ENCODE data around the gene ARHGAP19. TPM values are rescaled to one million over a fixed set of nuclear protein-coding genes. Genes with fewer than 3 reads are reported as not detected.
A peak's percentile ranks its signal among the peaks of the same experiment; 100 is the strongest.

Gene ARHGAP19
- total and polyA plus RNA-seq, 9 of the 15 experiments (the other 6 are each of a cell fraction or from before 2014, with no cell fraction given), result 14.8 to 49.5 (median 26.8) TPM

DNA sequence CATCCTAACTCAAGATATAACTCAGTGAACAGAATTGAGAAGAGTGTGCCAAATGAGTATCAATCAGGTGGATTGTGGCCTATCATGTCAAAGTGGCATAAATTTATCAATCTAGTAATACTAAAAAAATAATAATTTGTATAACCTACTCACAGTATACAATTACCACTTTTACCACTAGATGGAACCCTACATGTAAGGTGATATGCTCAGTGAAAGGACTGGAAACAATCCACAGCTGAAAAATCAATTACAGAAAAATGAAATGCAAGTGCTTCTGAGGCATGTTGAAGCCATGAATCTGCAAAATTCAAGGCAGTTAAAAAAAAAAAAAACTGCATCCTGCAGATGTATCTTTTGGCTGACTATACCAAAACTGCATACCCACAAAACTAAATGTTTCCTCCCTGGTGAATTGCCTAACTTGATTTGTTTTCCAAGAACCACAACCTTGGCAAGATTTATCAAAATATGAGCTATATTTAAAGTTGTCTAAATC is 13.9 kb downstream of the ARHGAP19 start (continued):
- TF ChIP-seq, protein P1, sequence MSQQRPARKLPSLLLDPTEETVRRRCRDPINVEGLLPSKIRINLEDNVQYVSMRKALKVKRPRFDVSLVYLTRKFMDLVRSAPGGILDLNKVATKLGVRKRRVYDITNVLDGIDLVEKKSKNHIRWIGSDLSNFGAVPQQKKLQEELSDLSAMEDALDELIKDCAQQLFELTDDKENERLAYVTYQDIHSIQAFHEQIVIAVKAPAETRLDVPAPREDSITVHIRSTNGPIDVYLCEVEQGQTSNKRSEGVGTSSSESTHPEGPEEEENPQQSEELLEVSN (IDR thresholded peaks at IDR 0.05; ENCODE audit: borderline replicate concordance in 1 of 2, extremely low read depth in 1 of 2, insufficient read depth in 1 of 2, insufficient read length in 1 of 2, low read depth in 1 of 2, low read length in 1 of 2, poor library complexity in 1 of 2, severe bottlenecking in 1 of 2), result no peak
- TF ChIP-seq ZNF124 (CRISPR knock-in tag; IDR thresholded peaks at IDR 0.05), result no peak
- no peak for TF ChIP-seq SIRT6 (IDR thresholded peaks at IDR 0.05; ENCODE audit: low read depth, low read length)
- TF ChIP-seq, protein P2, sequence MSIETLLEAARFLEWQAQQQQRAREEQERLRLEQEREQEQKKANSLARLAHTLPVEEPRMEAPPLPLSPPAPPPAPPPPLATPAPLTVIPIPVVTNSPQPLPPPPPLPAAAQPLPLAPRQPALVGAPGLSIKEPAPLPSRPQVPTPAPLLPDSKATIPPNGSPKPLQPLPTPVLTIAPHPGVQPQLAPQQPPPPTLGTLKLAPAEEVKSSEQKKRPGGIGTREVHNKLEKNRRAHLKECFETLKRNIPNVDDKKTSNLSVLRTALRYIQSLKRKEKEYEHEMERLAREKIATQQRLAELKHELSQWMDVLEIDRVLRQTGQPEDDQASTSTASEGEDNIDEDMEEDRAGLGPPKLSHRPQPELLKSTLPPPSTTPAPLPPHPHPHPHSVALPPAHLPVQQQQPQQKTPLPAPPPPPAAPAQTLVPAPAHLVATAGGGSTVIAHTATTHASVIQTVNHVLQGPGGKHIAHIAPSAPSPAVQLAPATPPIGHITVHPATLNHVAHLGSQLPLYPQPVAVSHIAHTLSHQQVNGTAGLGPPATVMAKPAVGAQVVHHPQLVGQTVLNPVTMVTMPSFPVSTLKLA (conservative IDR thresholded peaks at IDR 0.05), result 0 out of 4 replicates have a peak, but pooled peaks of 1 of the 2 experiments have one; percentile 12
- no peak; the same call in 1 of the 2 replicates for TF ChIP-seq JUND (IDR thresholded peaks at IDR 0.05; ENCODE audit: borderline replicate concordance, low read depth, low read length)
- TF ChIP-seq JUND (tag; IDR thresholded peaks at IDR 0.05; ENCODE audit: borderline replicate concordance, low read depth, low read length), result no peak
- TF ChIP-seq, protein P3, sequence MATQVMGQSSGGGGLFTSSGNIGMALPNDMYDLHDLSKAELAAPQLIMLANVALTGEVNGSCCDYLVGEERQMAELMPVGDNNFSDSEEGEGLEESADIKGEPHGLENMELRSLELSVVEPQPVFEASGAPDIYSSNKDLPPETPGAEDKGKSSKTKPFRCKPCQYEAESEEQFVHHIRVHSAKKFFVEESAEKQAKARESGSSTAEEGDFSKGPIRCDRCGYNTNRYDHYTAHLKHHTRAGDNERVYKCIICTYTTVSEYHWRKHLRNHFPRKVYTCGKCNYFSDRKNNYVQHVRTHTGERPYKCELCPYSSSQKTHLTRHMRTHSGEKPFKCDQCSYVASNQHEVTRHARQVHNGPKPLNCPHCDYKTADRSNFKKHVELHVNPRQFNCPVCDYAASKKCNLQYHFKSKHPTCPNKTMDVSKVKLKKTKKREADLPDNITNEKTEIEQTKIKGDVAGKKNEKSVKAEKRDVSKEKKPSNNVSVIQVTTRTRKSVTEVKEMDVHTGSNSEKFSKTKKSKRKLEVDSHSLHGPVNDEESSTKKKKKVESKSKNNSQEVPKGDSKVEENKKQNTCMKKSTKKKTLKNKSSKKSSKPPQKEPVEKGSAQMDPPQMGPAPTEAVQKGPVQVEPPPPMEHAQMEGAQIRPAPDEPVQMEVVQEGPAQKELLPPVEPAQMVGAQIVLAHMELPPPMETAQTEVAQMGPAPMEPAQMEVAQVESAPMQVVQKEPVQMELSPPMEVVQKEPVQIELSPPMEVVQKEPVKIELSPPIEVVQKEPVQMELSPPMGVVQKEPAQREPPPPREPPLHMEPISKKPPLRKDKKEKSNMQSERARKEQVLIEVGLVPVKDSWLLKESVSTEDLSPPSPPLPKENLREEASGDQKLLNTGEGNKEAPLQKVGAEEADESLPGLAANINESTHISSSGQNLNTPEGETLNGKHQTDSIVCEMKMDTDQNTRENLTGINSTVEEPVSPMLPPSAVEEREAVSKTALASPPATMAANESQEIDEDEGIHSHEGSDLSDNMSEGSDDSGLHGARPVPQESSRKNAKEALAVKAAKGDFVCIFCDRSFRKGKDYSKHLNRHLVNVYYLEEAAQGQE (IDR thresholded peaks at IDR 0.05; ENCODE audit: borderline replicate concordance), result peak; percentile 60; the same call in 1 of the 2 replicates
- TF ChIP-seq, protein P3 (CRISPR knock-in tag; IDR thresholded peaks at IDR 0.05; ENCODE audit: low read depth), result no peak
- no peak for TF ChIP-seq SRF (CRISPR knock-in tag; IDR thresholded peaks at IDR 0.05)
- TF ChIP-seq ZNF316 (IDR thresholded peaks at IDR 0.05), result peak; percentile 54
- no peak for TF ChIP-seq SMARCA5 (IDR thresholded peaks at IDR 0.05)
- TF ChIP-seq, protein P4, sequence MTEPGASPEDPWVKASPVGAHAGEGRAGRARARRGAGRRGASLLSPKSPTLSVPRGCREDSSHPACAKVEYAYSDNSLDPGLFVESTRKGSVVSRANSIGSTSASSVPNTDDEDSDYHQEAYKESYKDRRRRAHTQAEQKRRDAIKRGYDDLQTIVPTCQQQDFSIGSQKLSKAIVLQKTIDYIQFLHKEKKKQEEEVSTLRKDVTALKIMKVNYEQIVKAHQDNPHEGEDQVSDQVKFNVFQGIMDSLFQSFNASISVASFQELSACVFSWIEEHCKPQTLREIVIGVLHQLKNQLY (CRISPR knock-in tag; conservative IDR thresholded peaks at IDR 0.05), result no peak
- TF ChIP-seq ESRRB (CRISPR knock-in tag; IDR thresholded peaks at IDR 0.05; ENCODE audit: borderline replicate concordance), result no peak

Measured in K562 (cell line).